ENCODE data around the gene ZMYND15. TPM values are rescaled to one million over a fixed set of nuclear protein-coding genes. Genes with fewer than 3 reads are reported as not detected.
A peak's percentile ranks its signal among the peaks of the same experiment; 100 is the strongest.

The ZMYND15 gene
- total and polyA plus RNA-seq, 2 of the 4 experiments (the other 2 are of a cell fraction) = 0.07 TPM; not detected in 1

- H2BK120ac ChIP-seq (ENCODE audit: low read depth, low read length) = no peak overlapping the region
- H3K9ac ChIP-seq (ENCODE audit: low read depth, low read length) = no peak overlapping the region
- H4K5ac ChIP-seq (ENCODE audit: low read depth, low read length) = no peak overlapping the region
- peak overlapping the region; percentile 12; the same call in 1 of the 2 replicates for H3K23ac ChIP-seq (ENCODE audit: low read depth, low read length)
- H4K91ac ChIP-seq (ENCODE audit: insufficient read depth, low read depth, low read length) = no peak overlapping the region
- H3K56ac ChIP-seq (ENCODE audit: extremely low read depth, insufficient read depth, low read length) = no peak overlapping the region
- WGBS, 2 experiments (ENCODE audit: extremely low coverage in 2 of 2, insufficient read length in 1 of 2) = no CpG with 5 or more reads among the region's 1 CpG
- peaks cover 8% of the 10 kb centered on the region for H3K9me1 ChIP-seq (ENCODE audit: insufficient read depth, low read length)
- intact Hi-C loops (cut with micrococcal nuclease) (loop anchor here (5.0 kb wide), 1 partner anchor 134 kb away; no protein-coding TSS in a partner anchor), dilution Hi-C loops (cut with HindIII; ENCODE audit: low sequenced_read_pairs, unreplicated experiment) (no loop called here), in situ Hi-C loops (cut with MboI; ENCODE audit: low sequenced_read_pairs) (no loop called here)
- no peak overlapping the region for H2BK15ac ChIP-seq (ENCODE audit: low read depth, low read length)
- no TSS peak for BruUV-seq (replicated peaks)
- ChIA-PET CTCF (no interaction called here), POLR2A (ENCODE audit: unreplicated experiment) (no interaction called here)
- DNase-seq (no peak), ATAC-seq (ENCODE audit: low read depth) (no peak)
- no peak overlapping the region for H3K14ac ChIP-seq (replicated peaks; ENCODE audit: low read depth, low read length)
- peaks cover 24 to 68% of the 10 kb centered on the region in 2 experiments for H3K79me1 ChIP-seq (ENCODE audit: low read depth in 1 of 2, low read length in 2 of 2)
- H3K36me3 ChIP-seq (ENCODE audit: control insufficient read depth, insufficient read depth, low read length) = peaks cover 2% of the 10 kb centered on the region; the same call in 1 of the 2 replicates
- no peak overlapping the region for H2BK5ac ChIP-seq (ENCODE audit: low read depth, low read length, poor library complexity, severe bottlenecking)
- H4K8ac ChIP-seq (ENCODE audit: low read depth in 2 of 2, low read length in 2 of 2) = no peak overlapping the region
- H3K4ac ChIP-seq (ENCODE audit: low read depth, low read length) = no peak overlapping the region
- no peak overlapping the region for H2BK20ac ChIP-seq (ENCODE audit: low read depth, low read length)
- TF ChIP-seq POLR2A (IDR thresholded peaks at IDR 0.05; ENCODE audit: low read depth, low read length) = no peak
- TF ChIP-seq MXI1 (IDR thresholded peaks at IDR 0.05; ENCODE audit: borderline replicate concordance, low read depth, low read length) = no peak
- no peak for TF ChIP-seq RCOR1 (IDR thresholded peaks at IDR 0.05; ENCODE audit: insufficient replicate concordance, low read length)
- TF ChIP-seq, protein P1, sequence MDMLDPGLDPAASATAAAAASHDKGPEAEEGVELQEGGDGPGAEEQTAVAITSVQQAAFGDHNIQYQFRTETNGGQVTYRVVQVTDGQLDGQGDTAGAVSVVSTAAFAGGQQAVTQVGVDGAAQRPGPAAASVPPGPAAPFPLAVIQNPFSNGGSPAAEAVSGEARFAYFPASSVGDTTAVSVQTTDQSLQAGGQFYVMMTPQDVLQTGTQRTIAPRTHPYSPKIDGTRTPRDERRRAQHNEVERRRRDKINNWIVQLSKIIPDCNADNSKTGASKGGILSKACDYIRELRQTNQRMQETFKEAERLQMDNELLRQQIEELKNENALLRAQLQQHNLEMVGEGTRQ (IDR thresholded peaks at IDR 0.05; ENCODE audit: low read depth, low read length) = no peak
- TF ChIP-seq, protein P2, sequence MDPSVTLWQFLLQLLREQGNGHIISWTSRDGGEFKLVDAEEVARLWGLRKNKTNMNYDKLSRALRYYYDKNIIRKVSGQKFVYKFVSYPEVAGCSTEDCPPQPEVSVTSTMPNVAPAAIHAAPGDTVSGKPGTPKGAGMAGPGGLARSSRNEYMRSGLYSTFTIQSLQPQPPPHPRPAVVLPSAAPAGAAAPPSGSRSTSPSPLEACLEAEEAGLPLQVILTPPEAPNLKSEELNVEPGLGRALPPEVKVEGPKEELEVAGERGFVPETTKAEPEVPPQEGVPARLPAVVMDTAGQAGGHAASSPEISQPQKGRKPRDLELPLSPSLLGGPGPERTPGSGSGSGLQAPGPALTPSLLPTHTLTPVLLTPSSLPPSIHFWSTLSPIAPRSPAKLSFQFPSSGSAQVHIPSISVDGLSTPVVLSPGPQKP (IDR thresholded peaks at IDR 0.05; ENCODE audit: borderline replicate concordance, low read depth, low read length) = no peak
- peaks cover 3% of the 10 kb centered on the region; the same call in 1 of the 2 replicates for H4K20me1 ChIP-seq (ENCODE audit: insufficient read depth, low read length)
- H3K4me2 ChIP-seq (ENCODE audit: low read depth, low read length) = no peak overlapping the region
- H3K27me3 ChIP-seq (ENCODE audit: control insufficient read depth, insufficient read depth, low read length) = no peaks in the 10 kb centered on the region
- H3K4me1 ChIP-seq (ENCODE audit: control insufficient read depth, insufficient read depth, low read length) = peaks cover 4% of the 10 kb centered on the region; the same call in 1 of the 2 replicates
- H3K27ac ChIP-seq (ENCODE audit: insufficient read depth, low read length) = no peak overlapping the region
- H3K4me3 ChIP-seq (ENCODE audit: insufficient read depth, low read depth, low read length) = no peak overlapping the region
- H3K18ac ChIP-seq (ENCODE audit: low read depth, low read length) = no peak overlapping the region
- no peak overlapping the region for H2AK5ac ChIP-seq (ENCODE audit: low read depth, low read length)
- no peak overlapping the region for H2AK9ac ChIP-seq (replicated peaks; ENCODE audit: low read depth, low read length, poor library complexity)
- H3K9me3 ChIP-seq (ENCODE audit: control insufficient read depth, insufficient read depth, low read length) = no peaks in the 10 kb centered on the region
- no peak overlapping the region for H2AFZ ChIP-seq (replicated peaks; ENCODE audit: low read length, poor library complexity)
These were observed 38.5 kb upstream of the ZMYND15 start for GRCh38 chr17:4701116-4701515.
